GM18907 (cell line): ENCODE measurements around the gene CHN2.

Source experiments
- ATAC-seq: cut with Tn5 transposase; IDR thresholded peaks from one replicate; pipeline ENCODE4 v1.9.1; 2021; ENCODE audit warnings: mild to moderate bottlenecking, moderate library complexity; ENCODE audit not compliant: unreplicated experiment

CHN2 gene

GRCh38 chr7:29421010-29421956 is 226.7 kb downstream of the CHN2 start:
- ATAC-seq, result no peak

- ATAC-seq, result no peak
These were observed 228.3 kb downstream of the CHN2 start for GRCh38 chr7:29422829-29423228.

GRCh38 chr7:29424295-29424983 is 229.9 kb downstream of the CHN2 start:
- ATAC-seq, result no peak

GRCh38 chr7:29424984-29425309 is 230.4 kb downstream of the CHN2 start:
- ATAC-seq, result no peak

- ATAC-seq, result no peak
These were observed 232.0 kb downstream of the CHN2 start for GRCh38 chr7:29426587-29426986.

GRCh38 chr7:29429401-29429800 is 234.8 kb downstream of the CHN2 start:
- ATAC-seq, result no peak

- ATAC-seq, result no peak
These were observed 235.8 kb downstream of the CHN2 start for GRCh38 chr7:29430279-29430949.

- ATAC-seq, result no peak
These were observed 237.1 kb downstream of the CHN2 start for GRCh38 chr7:29431686-29432085.

- no peak for ATAC-seq
These were observed 238.1 kb downstream of the CHN2 start for GRCh38 chr7:29432721-29433120.

- ATAC-seq, result no peak
These were observed 239.8 kb downstream of the CHN2 start for GRCh38 chr7:29434380-29434768.

GRCh38 chr7:29435167-29435566 is 240.6 kb downstream of the CHN2 start:
- ATAC-seq, result no peak

GRCh38 chr7:29435902-29436301 is 241.3 kb downstream of the CHN2 start:
- no peak for ATAC-seq

- no peak for ATAC-seq
These were observed 247.6 kb downstream of the CHN2 start for GRCh38 chr7:29442146-29442545.

GRCh38 chr7:29443552-29443951 is 249.0 kb downstream of the CHN2 start:
- ATAC-seq, result no peak

- no peak for ATAC-seq
These were observed 249.7 kb downstream of the CHN2 start for GRCh38 chr7:29444267-29444666.

- no peak for ATAC-seq
These were observed 251.2 kb downstream of the CHN2 start for GRCh38 chr7:29445736-29446135.

GRCh38 chr7:29447828-29448227 is 253.3 kb downstream of the CHN2 start:
- ATAC-seq, result no peak

- no peak for ATAC-seq
These were observed 255.1 kb downstream of the CHN2 start for GRCh38 chr7:29449569-29450260.

GRCh38 chr7:29453021-29453420 is 258.4 kb downstream of the CHN2 start:
- no peak for ATAC-seq

- no peak for ATAC-seq
These were observed 259.9 kb downstream of the CHN2 start for GRCh38 chr7:29454464-29454863.

GRCh38 chr7:29454899-29455451 is 260.4 kb downstream of the CHN2 start:
- no peak for ATAC-seq
